HL-60 (cell line): ENCODE results near the gene PCDH1.

ENCODE experiments used
- DNase-seq, 2 experiments: peaks; one replicate each; pipeline ENCODE4 v3.0.0-alpha.2; 2010 to 2020; ENCODE audit warnings: low read depth in 1 of 2, low spot score in 1 of 2
- H3K27ac ChIP-seq: fragments of 250-450 bp; sonication (Bioruptor Pico); replicated peaks from 2 replicates; pipeline ENCODE4 v1.5.1; 2020; ENCODE audit warnings: mild to moderate bottlenecking, moderate library complexity
- H3K27me3 ChIP-seq: fragments of 250-450 bp; sonication (Bioruptor Pico); 2 replicates; pipeline ENCODE4 v1.5.1; 2021; ENCODE audit warnings: mild to moderate bottlenecking, moderate library complexity; ENCODE audit not compliant: insufficient read depth, poor library complexity, severe bottlenecking
- H3K4me3 ChIP-seq: replicated peaks from 2 replicates; pipeline ENCODE4 v1.5.1; 2011; ENCODE audit warnings: mild to moderate bottlenecking, control low read depth, low read length; ENCODE audit not compliant: insufficient read depth
- CTCF ChIP-seq: IDR thresholded peaks from one replicate; pipeline ENCODE4 v1.5.1; 2011; ENCODE audit warnings: low read length, control low read depth, inconsistent platforms; ENCODE audit not compliant: insufficient read depth
- GABPA ChIP-seq: IDR thresholded peaks from 2 replicates; pipeline ENCODE4 v1.6.1; 2012; ENCODE audit warnings: low read depth
- POLR2AphosphoS5 ChIP-seq: IDR thresholded peaks from 2 replicates; pipeline ENCODE4 v1.6.1; 2012; ENCODE audit warnings: low read depth
- REST ChIP-seq: IDR thresholded peaks from 2 replicates; pipeline ENCODE4 v1.6.1; 2012; ENCODE audit warnings: low read depth; ENCODE audit not compliant: insufficient replicate concordance
- SPI1 ChIP-seq: IDR thresholded peaks from 2 replicates; pipeline ENCODE4 v1.6.1; 2012; ENCODE audit warnings: low read depth, mild to moderate bottlenecking, borderline replicate concordance

The PCDH1 gene

GRCh38 chr5:141877356-141878185 is 639 bp downstream of the PCDH1 start:
- Histone ChIP-seq H3K27ac (no peak overlapping the region), H3K27me3 (peaks cover 69% of the 10 kb centered on the region), H3K4me3 (no peak overlapping the region)
- no peak for DNase-seq
- TF ChIP-seq REST (no peak), SPI1 (no peak), GABPA (no peak), POLR2AphosphoS5 (no peak), CTCF (no peak)

GRCh38 chr5:141876628-141877355 is 1.4 kb downstream of the PCDH1 start:
- DNase-seq = no peak
- no peak overlapping the region for H3K27ac ChIP-seq
- peaks cover 65% of the 10 kb centered on the region for H3K27me3 ChIP-seq
- TF ChIP-seq GABPA (no peak), POLR2AphosphoS5 (no peak), CTCF (no peak), SPI1 (no peak), REST (no peak)
- no peak overlapping the region for H3K4me3 ChIP-seq

GRCh38 chr5:141875795-141876627 is 2.2 kb downstream of the PCDH1 start:
- Histone ChIP-seq H3K4me3 (no peak overlapping the region), H3K27me3 (peaks cover 57% of the 10 kb centered on the region), H3K27ac (no peak overlapping the region)
- no peak for DNase-seq
- no peak for TF ChIP-seq POLR2AphosphoS5
- no peak for TF ChIP-seq CTCF
- no peak for TF ChIP-seq REST
- TF ChIP-seq GABPA = no peak
- no peak for TF ChIP-seq SPI1
